Kidney epithelial cell (primary cell): ENCODE measurements around the gene ADD3. TPM values are rescaled to one million over a fixed set of nuclear protein-coding genes. Genes with fewer than 3 reads are reported as not detected.

Experiments
- DNase-seq: peaks from one replicate; pipeline ENCODE4 v3.0.0-alpha.2; 2010; ENCODE audit warnings: low read depth
- H3K27me3 ChIP-seq: 2 replicates; pipeline ENCODE4 v1.6.0; 2011; ENCODE audit warnings: low read length; ENCODE audit not compliant: control insufficient read depth, insufficient read depth
- H3K36me3 ChIP-seq: 2 replicates; pipeline ENCODE4 v1.5.1; 2011; ENCODE audit warnings: low read length; ENCODE audit not compliant: control insufficient read depth, insufficient read depth
- H3K4me3 ChIP-seq: 2 replicates; pipeline ENCODE4 v1.5.1; 2011; ENCODE audit warnings: low read depth, mild to moderate bottlenecking, control low read depth, low read length
- total RNA-seq: library from RNA; depleted of rRNA; stranded (reverse); fragments of >200 nt; gene quantifications from 2 replicates; pipeline ENCODE4 v1.2.3, GENCODE V29; 2015
- TF ChIP-seq, protein P1 (sequence below): IDR thresholded peaks from 2 replicates; pipeline ENCODE4 v1.5.1; 2011; ENCODE audit warnings: mild to moderate bottlenecking, moderate library complexity, low read length, control low read depth, inconsistent platforms; ENCODE audit not compliant: insufficient read depth, poor library complexity, severe bottlenecking

ADD3 gene
- total RNA-seq, 1 donor from 2014 or later = 25.6 TPM

DNA sequence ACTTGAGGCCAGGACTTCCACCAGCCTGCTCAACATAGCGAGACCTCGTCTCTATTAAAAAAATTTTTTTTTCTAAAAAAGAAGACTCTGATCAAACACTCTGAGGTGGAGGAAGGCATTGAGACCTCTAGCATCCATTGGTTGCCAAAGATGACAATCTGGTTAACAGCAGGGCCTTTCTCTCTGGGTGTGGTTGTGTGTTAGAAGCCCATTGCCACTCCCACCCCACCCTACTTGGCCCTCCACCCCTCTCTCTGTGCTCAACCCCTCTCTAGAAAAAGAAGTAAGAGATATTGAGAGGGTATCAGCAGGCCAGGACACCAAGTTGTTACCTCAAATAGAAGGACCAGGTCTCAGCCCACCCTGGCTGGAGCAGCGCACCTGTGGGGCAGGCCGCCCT lies 142.3 kb downstream of the ADD3 start:
- Histone ChIP-seq H3K4me3 (no peak overlapping the region), H3K27me3 (no peaks in the 10 kb centered on the region), H3K36me3 (no peaks in the 10 kb centered on the region)
- TF ChIP-seq, protein P1, sequence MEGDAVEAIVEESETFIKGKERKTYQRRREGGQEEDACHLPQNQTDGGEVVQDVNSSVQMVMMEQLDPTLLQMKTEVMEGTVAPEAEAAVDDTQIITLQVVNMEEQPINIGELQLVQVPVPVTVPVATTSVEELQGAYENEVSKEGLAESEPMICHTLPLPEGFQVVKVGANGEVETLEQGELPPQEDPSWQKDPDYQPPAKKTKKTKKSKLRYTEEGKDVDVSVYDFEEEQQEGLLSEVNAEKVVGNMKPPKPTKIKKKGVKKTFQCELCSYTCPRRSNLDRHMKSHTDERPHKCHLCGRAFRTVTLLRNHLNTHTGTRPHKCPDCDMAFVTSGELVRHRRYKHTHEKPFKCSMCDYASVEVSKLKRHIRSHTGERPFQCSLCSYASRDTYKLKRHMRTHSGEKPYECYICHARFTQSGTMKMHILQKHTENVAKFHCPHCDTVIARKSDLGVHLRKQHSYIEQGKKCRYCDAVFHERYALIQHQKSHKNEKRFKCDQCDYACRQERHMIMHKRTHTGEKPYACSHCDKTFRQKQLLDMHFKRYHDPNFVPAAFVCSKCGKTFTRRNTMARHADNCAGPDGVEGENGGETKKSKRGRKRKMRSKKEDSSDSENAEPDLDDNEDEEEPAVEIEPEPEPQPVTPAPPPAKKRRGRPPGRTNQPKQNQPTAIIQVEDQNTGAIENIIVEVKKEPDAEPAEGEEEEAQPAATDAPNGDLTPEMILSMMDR = no peak
- DNase-seq = no peak

DNA sequence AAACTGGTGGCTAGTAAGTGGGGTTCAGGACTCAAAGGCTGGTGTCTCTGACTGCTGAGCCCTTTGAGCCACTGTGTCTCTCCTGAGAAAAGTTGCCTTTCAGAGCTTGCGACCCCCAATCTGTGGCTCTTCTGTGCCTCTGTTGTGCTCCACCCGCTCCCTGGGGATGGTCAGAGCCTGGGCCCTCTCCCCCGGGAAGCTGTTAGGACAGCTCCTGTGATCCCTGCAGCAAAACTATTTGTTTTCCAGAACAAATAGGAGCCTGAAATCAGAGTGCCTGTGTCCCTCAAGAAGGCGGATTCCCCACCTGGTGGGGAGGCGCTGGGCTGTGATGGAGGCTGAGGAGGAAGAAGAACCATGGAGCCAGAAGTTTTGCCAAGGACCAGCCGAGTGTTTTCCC lies 143.2 kb downstream of the ADD3 start:
- H3K4me3 ChIP-seq = no peak overlapping the region
- DNase-seq = no peak
- H3K36me3 ChIP-seq = no peaks in the 10 kb centered on the region
- TF ChIP-seq, protein P1 = no peak
- no peaks in the 10 kb centered on the region for H3K27me3 ChIP-seq

DNA sequence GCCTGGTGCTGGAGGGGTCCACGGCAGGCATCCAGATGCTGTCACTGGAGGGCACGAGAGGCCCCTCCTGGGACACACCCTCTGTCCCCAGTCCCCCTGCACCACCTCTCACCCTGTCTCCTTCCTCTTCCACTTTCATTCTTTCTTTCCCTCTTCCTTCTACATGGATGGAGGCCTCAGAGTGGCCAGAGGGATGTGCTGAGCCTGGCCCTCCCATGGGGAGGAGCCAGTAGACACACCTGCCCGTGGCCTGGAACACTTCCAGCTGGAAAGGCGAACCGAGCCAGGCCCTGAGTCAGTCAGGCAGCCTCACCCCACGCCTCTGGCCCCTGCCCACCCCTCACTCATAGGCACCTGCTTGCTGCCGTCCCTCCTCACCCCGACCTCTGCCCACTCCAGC lies 143.7 kb downstream of the ADD3 start:
- DNase-seq = no peak
- TF ChIP-seq, protein P1 = no peak
- Histone ChIP-seq H3K36me3 (no peaks in the 10 kb centered on the region), H3K4me3 (no peak overlapping the region), H3K27me3 (no peaks in the 10 kb centered on the region)

DNA sequence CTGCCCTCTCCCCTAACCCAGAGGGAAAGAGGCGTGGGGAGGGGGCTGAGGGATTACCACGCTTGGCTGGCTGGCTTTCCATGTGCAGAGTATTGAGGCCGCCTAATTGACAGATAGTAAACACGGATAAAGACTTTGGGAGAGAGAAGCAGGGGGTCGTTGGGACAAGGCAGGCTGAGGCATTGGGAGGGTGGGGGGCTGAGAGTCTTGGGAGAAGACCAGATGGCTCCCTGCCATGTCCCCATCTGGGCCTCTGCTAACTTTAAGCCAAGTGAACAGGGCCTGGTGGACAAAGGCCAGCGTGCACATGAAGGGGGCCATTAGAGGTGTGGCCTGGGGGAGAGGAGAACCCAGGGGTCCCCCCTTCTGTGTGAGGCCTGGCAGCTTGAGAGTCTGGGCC lies 144.2 kb downstream of the ADD3 start:
- TF ChIP-seq, protein P1 = no peak
- Histone ChIP-seq H3K4me3 (no peak overlapping the region), H3K27me3 (no peaks in the 10 kb centered on the region), H3K36me3 (no peaks in the 10 kb centered on the region)
- DNase-seq = no peak

DNA sequence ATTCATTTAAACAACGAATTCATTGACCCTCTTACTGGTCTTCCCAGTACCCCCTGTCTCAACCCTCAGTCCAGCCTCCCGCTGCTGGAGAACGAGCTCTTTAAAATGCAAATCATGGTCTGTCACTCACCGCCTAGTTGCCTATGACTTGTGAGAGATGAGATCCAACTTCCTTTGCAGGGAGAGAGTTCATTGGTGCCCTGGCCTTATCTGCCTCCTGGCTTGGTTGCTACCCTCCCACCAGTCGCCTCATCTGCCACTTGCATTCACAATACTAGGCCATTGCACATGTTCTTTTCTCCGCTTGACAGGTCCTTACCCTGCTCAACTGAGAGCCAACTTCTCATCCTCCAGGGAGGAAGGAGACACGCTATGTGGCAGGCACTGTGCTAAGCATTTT lies 145.6 kb downstream of the ADD3 start:
- H3K36me3 ChIP-seq = no peaks in the 10 kb centered on the region
- TF ChIP-seq, protein P1 = no peak
- no peak for DNase-seq

DNA sequence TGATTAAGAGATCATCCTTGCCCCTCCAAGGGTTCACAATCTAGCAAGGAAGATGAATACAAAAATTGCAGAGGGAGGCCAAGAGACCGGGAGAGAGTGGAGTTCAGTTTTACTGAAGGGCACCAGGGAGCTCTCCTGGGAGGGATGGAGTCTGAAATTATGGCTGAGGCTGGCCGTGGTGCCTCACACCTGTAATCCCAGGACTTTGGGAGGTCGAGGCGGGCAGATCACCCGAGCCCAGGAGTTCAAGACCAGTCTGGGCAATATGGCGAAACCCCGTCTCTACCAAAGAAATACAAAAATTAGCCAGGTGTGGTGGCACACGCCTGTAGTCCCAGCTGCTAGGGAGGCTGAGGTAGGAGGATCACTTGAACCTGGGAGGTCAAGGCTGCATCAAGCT lies 148.3 kb downstream of the ADD3 start:
- no peak for DNase-seq
- H3K36me3 ChIP-seq = no peaks in the 10 kb centered on the region
- TF ChIP-seq, protein P1 = no peak
- no peak overlapping the region for H3K4me3 ChIP-seq
- H3K27me3 ChIP-seq = no peaks in the 10 kb centered on the region

More for the DNA sequence above, 145.6 kb downstream of the ADD3 start:
- Histone ChIP-seq H3K27me3 (no peaks in the 10 kb centered on the region), H3K4me3 (no peak overlapping the region)
